Measurements from ENCODE around the gene ITIH4.

The ITIH4 gene

GRCh38 chr3:52834871-52835501, 4.5 kb upstream of the ITIH4 start, which contains the start of gene MUSTN1:
Gene MUSTN1, minus strand, starts transcription at chr3:52835019. Its CDS starts 71 bp downstream, at chr3:52834948.
- DNase-seq, result no peak

- DNase-seq, result no peak
These were observed 2.7 kb upstream of the ITIH4 start for GRCh38 chr3:52833202-52833601.

GRCh38 chr3:52831500-52832301, 1.2 kb upstream of the ITIH4 start:
- peak in 5 of 56 donors; percentile 5 to 49 (median 11) for DNase-seq

DNA sequence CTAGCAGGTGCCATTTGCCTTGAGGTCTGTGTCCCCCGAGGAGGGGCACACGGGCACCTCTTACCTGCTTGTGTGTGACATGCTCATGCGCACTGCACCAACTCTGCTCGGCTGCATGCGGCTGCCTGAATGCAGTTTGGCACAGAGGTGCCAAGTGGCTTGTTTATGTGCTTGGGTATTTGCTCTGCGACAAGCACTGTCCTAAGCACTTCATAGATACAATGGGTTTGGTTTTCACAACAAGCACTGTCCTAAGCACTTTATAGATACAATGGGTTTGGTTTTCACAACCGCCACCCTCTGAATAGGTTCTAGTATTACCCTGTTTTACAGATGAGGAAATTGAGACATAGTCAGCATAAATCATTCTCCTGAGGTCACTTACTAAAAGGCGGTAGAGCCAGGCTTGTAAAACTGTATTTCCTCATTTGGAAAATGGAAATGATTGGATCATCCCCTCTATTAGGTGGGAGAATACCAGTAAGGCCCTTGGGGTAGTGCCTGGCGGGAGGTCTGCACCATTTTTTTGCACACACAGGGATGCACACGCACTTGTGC, 487 bp downstream of the ITIH4 start:
- no peak for DNase-seq

GRCh38 chr3:52829482-52829881, 990 bp downstream of the ITIH4 start:
- DNase-seq, result no peak

- DNase-seq, result no peak
These were observed 2.6 kb downstream of the ITIH4 start for GRCh38 chr3:52827866-52828376.

DNA sequence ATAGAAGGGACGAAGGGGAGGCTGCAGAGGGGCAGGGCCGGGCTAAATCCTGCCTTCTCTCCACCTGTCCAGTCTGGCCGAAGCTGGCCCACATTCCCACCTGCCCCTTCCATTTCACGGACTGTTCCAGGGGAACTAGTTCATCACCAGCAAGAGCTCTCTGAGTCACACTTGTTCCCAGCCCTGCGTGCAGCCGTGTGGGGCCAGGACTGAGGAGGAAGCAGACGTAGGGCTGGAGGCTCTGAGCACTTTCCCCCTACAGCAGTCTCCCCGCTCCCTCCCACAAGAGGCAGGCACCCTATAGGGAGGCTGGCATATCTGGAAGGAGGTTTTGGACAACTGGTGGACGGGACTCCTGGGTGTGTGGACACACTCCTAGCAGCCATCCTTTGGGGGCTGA, 3.0 kb downstream of the ITIH4 start:
- no peak for DNase-seq

DNA sequence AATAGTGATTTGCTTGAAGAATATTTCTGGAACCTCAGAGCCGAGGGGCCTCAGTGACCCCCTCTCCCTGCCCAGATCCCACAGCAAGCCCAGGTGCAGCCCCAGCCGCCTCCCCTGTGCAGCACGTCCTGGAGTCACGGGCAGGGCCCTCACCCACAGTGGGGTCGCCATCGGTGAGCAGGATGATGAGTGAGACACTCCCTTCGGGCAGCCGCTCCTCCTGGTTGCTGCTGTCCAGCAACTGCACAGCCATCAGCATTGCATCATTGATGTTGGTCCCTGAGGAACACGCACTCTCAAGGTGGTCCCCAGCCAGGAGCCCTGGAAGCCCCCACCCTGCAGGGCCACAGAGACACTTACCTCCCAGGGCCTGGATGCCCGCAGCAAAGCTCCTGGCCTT, 6.4 kb downstream of the ITIH4 start:
- DNase-seq, result no peak

GRCh38 chr3:52822363-52822762, 8.1 kb downstream of the ITIH4 start:
- DNase-seq, result no peak

DNA sequence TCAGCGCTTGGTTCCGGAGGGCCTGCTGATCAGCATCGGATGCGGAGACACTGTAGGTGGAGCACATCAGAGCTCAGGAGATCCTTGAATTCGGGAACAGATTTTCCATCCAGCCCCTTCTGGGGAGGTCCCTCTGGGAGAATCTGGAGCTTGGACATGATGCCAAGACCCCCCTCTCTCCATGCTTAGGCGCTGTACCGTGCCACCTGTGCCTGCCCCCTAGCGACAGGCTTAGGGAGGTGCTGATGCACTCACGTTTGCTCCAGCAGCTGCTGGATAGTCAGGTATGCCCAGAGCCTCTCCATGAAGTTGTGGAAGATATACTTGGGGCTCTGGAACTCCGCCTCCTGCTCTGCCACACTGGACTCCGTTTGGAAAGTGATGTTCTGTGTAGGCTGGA, 9.7 kb downstream of the ITIH4 start:
- DNase-seq, result no peak

DNA sequence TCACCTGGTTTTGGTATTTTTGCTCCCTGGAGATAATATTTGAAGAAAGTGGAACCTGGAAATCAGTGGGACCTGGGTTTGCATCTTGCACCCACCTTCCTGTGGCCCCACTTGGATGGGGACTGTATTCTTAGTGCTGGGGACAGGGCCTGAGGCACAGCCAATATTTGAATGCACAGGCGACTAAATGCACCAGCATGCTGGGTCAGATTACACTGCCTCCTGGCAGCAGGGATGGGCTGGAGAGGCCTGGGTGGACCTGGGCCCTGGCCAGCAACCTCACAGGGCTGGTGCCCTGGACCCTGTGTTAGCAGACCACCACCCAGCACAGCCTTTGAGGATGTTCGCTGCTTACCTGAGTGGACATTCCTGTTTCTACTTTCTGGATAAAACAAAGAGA, 10.5 kb downstream of the ITIH4 start:
- no peak for DNase-seq

DNA sequence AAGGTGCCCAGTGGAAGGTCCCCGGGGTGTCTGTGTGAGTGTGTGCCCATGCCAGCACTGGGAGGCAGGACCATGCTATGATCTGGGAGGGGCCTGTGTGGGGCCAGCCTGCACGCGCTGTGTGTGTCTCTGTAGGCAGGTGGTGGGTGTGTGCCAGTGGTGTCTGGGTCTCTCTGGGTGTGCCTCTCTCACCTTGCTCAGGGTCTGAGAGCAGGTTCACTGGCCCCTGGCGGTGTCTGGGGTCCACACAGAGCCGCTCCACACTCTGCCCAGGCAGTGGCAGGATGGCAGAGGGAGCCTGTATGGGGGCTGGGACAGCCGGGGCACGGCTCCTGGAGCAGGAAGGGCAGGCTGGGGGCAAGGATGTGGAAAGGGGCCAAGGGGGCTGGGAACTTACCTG, 12.6 kb downstream of the ITIH4 start:
- no peak for DNase-seq

GRCh38 chr3:52817221-52817620, 13.3 kb downstream of the ITIH4 start:
- no peak for DNase-seq

DNA sequence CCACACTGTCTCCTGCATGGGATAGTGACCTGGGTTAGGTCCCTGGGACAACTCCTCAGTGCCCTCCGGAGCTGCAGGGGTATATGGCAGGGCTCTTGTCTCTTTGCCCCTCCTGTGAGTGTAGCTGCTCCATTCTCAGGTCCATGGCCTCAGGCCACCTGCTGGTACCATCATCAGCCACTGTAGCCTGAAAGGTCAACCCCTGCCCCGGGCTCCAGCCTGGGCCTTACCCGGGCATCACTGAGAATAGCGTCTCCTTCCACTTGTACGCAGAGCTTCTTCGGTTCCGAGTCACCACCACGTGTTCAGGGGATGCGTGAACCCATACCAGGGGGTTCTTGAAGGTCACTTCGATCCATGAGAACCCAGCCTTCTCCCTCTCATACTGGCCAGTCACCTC, 13.8 kb downstream of the ITIH4 start:
- no peak for DNase-seq

DNA sequence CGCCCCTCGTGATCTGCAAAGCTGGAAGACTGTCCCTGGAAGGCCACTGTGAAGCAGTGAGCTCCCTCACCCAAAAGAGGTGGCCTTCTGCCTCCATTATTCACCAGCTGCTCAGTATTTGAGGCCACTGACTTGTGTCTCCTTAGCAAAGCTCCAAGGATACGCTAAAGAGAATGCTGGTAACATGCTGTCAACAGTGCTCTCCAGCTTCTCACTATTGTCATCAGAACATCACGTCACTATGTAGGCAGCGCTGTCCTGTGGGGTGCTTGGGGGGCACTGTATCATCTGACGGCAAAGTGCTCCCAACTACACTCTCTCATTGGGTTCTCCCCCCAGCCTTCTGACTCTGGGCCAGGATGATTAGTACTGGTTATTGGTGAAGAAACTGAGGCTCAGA, 14.3 kb downstream of the ITIH4 start:
- DNase-seq, result no peak

DNA sequence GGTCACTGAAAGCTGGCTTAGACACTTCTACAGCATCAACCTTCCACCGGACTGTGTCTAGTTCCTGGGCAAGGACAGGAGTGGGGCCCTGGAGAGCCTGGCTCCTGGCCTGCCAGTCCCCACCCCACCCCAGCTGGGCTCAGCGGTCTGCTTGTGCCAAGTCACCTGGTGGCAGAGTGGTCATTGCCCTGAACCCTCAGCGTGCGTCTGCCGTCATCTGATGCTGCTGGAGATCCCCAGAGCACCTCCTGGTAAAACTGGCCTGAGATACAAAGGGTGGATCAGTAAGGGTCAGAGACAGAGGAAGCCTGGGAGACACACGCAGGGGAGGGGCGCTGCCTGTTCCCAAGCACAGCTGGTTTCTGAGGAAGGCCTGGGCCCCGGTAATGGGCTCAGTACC, 16.7 kb downstream of the ITIH4 start:
- no peak for DNase-seq

DNA sequence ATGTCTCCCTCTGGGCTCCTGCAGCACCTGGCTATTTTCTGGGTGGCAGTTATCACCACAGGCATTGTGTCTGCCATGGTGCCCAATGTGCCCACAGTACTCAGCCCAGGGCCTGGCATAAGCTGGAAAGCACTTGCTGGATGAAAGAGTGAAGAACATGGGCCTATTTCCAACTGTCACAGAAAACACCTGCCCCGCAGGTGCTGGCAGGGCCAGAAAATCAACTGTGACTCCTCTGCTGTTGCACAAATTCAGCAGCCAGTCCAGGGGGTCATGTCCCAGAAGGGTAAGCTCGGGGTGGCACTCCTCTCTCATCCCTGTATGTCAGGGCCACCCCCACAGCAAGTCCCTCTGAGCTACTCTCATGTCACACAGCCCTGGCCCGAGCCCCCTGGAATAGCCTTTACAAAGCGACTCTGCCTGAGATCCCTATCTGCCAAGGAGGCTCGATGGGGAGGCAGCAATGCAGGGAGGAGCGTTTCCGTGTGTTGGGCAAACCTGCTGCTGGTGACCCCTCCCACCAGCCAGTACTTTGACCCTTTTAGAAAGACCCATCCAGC, 18.9 kb downstream of the ITIH4 start:
- no peak for DNase-seq

DNA sequence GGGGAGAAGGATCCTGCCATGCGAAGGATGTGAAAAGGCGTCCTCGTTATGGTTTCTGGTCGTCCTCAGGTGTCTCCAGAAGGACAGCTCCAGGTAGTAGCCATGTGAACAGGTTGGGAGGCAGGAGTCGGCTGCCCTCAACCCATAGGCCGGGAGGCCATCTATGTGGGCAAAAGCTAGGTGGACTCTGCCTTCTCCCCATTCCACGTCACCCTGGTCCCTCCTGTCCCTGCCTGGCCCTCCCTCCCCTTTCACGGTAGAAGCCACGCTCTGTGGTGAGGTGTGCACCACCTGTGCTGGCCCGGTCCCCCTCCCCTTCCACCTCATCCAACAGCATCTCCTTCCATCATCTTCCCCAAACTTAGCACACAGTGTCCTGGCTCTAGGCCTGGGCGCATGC, 19.5 kb downstream of the ITIH4 start:
- no peak for DNase-seq

DNA sequence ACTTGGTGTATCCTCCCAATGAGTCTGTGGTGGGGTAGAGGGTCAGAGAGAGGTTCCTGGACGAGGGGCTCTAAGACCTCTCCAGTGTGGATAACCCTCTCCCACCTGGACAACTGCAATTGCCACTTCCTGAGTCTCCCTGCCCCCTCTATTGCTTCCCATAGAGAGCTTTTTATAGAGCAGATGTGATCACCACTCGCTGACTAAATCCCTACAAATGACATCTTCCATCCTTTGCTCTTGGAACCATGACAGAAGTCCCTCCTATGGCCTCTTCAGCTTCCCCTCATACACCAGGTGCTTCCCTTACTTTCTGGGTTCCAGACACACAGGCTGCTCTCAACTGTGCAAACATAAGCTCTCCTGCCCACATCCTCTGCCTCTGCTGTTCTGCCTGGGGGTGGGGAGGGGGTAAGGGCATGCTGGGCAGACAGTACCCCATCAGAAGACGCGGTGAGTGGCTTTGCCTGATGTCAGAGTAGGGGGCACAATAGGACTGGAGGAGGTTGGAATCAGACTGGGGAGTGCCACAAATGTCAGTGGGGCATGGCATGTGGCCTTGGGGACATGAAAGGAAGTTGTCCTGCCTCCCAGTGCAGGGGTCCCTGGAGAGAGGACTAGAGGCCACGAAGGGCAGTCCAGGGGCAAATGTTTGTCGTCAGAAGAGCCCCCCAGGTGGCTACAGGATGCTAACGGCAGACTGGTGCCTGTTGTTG, 20.7 kb downstream of the ITIH4 start:
- DNase-seq, result no peak

GRCh38 chr3:52809149-52809548, 21.3 kb downstream of the ITIH4 start:
- no peak for DNase-seq

- no peak for DNase-seq
These were observed 25.0 kb downstream of the ITIH4 start for GRCh38 chr3:52805270-52806039.

Data from amygdala (tissue), 56 donors.